H1 (cell line): ENCODE data around the gene WNT5A. TPM values are rescaled to one million over a fixed set of nuclear protein-coding genes. Genes with fewer than 3 reads are reported as not detected.
A peak's percentile ranks its signal among the peaks of the same experiment; 100 is the strongest.

Source experiments
- SUZ12 ChIP-seq: fragments of 200-600 bp; sonication (generic); IDR thresholded peaks from 2 replicates; pipeline ENCODE4 v1.6.1; 2012; ENCODE audit warnings: mild to moderate bottlenecking, inconsistent platforms, low read length, moderate library complexity, mixed read lengths
- polyA plus RNA-seq, 7 experiments: library from polyadenylated mRNA; depleted of rRNA in 3 of 7; stranded (reverse) in 5 of 7; unstranded in 2 of 7; fragments of >200 nt in 5 of 7; fragments of 200-250 nt in 2 of 7; gene quantifications; 1 replicate in 5 of 7; 2 replicates in 1 of 7; 4 replicates in 1 of 7; pipeline versions ENCODE4 v1.2.1 to v1.2.3, GENCODE V29; 2011 to 2013; ENCODE audit warnings: missing spikeins in 2 of 7, mixed read lengths in 2 of 7
- total RNA-seq: library from RNA; stranded (reverse); fragmentation: NEBNext Ultra II Directional; extraction: Animal tissue kit (Norgen Biotek cat#: 25700); gene quantifications from 2 replicates; pipeline ENCODE4 v1.2.1, GENCODE V29; 2021
- TF ChIP-seq, protein P1 (sequence below): IDR thresholded peaks from 2 replicates; pipeline ENCODE4 v1.6.1; 2012; ENCODE audit warnings: inconsistent platforms

The WNT5A gene
- total and polyA plus RNA-seq, 2 of the 8 experiments (the other 6 are each of a cell fraction or from before 2014, with no cell fraction given): 3.9 to 5.6 TPM

GRCh38 chr3:55489798-55490132 is 2.7 kb upstream of the WNT5A start (continued):
- TF ChIP-seq, protein P1, sequence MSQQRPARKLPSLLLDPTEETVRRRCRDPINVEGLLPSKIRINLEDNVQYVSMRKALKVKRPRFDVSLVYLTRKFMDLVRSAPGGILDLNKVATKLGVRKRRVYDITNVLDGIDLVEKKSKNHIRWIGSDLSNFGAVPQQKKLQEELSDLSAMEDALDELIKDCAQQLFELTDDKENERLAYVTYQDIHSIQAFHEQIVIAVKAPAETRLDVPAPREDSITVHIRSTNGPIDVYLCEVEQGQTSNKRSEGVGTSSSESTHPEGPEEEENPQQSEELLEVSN: 0 out of 2 replicates have a peak, but pooled peaks have one; percentile 44
- TF ChIP-seq SUZ12: peak; percentile 40; the same call in 1 of the 2 replicates
